ENCODE results near the gene PPP1R14B.

Gene PPP1R14B

DNA sequence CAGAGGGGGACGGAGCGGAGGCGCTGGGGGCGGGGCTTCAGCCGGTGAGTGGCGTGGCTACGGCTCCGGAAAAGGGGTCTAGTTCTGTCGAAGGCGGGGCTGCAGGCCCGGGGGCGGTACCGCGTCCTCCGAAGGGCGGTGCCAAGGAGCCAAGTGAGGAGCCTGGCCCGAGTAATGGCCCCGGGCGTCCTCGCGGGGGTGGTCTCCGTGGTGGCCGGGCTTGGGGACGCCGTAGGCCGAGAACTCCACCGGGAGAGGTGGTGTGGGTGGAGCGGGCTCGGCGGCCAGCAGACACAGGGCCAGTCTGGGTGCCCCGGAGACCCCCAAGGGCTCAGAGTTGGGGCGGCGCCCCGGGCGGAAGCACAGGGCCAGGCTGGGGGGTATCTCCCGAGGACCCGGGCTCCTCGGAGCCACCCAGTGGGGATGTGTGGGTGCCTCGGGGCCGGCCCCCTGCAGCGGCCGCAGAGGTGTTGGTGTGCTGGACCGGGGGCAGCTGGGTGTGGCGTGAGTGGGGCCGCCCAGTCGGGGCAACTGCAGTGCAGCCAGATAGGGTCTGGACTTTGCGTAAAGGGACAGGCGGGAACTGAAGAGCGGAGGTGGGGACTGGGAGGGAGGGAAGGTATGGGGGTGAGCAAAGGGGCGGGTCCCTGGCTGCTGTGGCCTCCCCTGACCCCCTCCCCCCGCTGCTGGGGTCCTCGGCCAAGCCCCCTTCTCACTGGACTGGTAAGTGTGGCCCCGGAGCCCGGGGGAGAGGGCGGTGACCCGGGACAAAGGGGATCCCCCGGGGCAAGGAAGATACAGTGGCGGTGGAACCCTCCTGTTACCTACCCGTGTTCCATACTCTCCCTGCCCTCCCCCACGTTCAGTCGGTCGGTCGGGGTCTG lies 5.0 kb downstream of the PPP1R14B start:
- DNase-seq (ENCODE audit: low spot score in 2 of 2): peak; percentile 77 to 97
- Histone ChIP-seq H3K36me3 (replicated peaks) (peaks cover 45% of the 10 kb centered on the region), H3K4me1 (peaks cover 18% of the 10 kb centered on the region), H3K27me3 (ENCODE audit: low read depth) (no peaks in the 10 kb centered on the region), H3K9me3 (no peaks in the 10 kb centered on the region), H3K4me3 (peak overlapping the region; percentile 97)
- in situ Hi-C loops (cut with MboI; ENCODE audit: low sequenced_read_pairs): no loop called here

DNA sequence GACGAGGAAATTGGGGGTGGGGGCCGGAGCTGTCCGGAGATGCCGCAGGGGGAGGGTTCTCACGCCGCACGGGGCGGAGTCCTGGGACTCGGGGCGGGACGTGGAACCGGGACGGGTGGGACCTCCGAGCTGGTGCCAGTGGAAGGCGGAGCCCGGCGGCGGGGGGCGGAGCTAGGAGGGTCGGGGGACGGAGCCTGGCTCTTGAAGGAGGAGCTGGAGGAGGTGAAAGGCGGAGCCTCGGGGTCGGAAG lies 5.6 kb downstream of the PPP1R14B start:
- Histone ChIP-seq H3K36me3 (replicated peaks) (peaks cover 45% of the 10 kb centered on the region), H3K4me3 (peak overlapping the region; percentile 97), H3K27me3 (ENCODE audit: low read depth) (no peaks in the 10 kb centered on the region), H3K9me3 (no peaks in the 10 kb centered on the region), H3K4me1 (peaks cover 18% of the 10 kb centered on the region)
- in situ Hi-C loops (cut with MboI; ENCODE audit: low sequenced_read_pairs): no loop called here
- DNase-seq (ENCODE audit: low spot score in 2 of 2): peak in 1 of 2 experiments; percentile 100

- H3K9me3 ChIP-seq: no peaks in the 10 kb centered on the region
- H3K36me3 ChIP-seq (replicated peaks): peaks cover 45% of the 10 kb centered on the region
- H3K4me3 ChIP-seq: peak within 1 kb of the TSS; percentile 97
- peaks cover 18% of the 10 kb centered on the region for H3K4me1 ChIP-seq
- no peaks in the 10 kb centered on the region for H3K27me3 ChIP-seq (ENCODE audit: low read depth)
- DNase-seq (ENCODE audit: low spot score in 2 of 2): peak; percentile 92 to 97
- in situ Hi-C loops (cut with MboI; ENCODE audit: low sequenced_read_pairs): no loop called here
Observed at GRCh38 chr11:64240435-64241240, 6.1 kb downstream of the PPP1R14B start, which contains the start of gene FKBP2. FKBP2 (plus strand) TSS chr11:64241095; CDS start chr11:64242388, 1,293 bp downstream.

GRCh38 chr11:64239662-64240434 lies 6.9 kb downstream of the PPP1R14B start:
- H3K36me3 ChIP-seq (replicated peaks): peaks cover 38% of the 10 kb centered on the region
- H3K4me1 ChIP-seq: peaks cover 22% of the 10 kb centered on the region
- H3K9me3 ChIP-seq: no peaks in the 10 kb centered on the region
- in situ Hi-C loops (cut with MboI; ENCODE audit: low sequenced_read_pairs): no loop called here
- H3K27me3 ChIP-seq (ENCODE audit: low read depth): no peaks in the 10 kb centered on the region
- no peak for DNase-seq (ENCODE audit: low spot score in 2 of 2)
- peak overlapping the region; percentile 97 for H3K4me3 ChIP-seq

DNA sequence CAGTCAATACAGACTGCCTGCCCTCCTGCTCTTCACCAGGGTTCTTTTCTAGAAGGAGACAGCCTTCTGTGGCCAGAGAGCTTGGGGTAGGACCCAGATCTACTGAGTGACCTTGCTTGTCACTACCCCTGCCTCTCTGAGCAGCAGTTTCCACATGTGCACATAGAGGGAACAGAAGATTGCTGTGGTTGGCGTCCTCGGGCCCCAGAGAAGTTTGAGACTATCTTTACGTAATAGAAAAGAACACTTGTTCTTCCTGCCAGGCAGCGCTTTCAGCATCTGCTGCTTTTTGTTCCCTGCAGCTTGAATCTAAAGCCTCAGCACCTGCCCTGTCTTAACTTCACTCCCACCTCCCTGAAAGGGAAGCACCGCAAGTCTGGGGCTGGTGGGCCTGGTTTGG lies 7.7 kb downstream of the PPP1R14B start:
- H3K36me3 ChIP-seq (replicated peaks): peaks cover 34% of the 10 kb centered on the region
- peaks cover 23% of the 10 kb centered on the region for H3K4me1 ChIP-seq
- H3K4me3 ChIP-seq: no peak overlapping the region

GRCh38 chr11:64238076-64238475 lies 8.7 kb downstream of the PPP1R14B start:
- Histone ChIP-seq H3K27me3 (ENCODE audit: low read depth) (no peaks in the 10 kb centered on the region), H3K4me3 (no peak overlapping the region), H3K36me3 (replicated peaks) (peaks cover 26% of the 10 kb centered on the region), H3K9me3 (no peaks in the 10 kb centered on the region), H3K4me1 (peaks cover 26% of the 10 kb centered on the region)
- in situ Hi-C loops (cut with MboI; ENCODE audit: low sequenced_read_pairs): no loop called here
- DNase-seq (ENCODE audit: low spot score in 2 of 2): no peak

More for the DNA sequence above, 7.7 kb downstream of the PPP1R14B start:
- Histone ChIP-seq H3K27me3 (ENCODE audit: low read depth) (no peaks in the 10 kb centered on the region), H3K9me3 (no peaks in the 10 kb centered on the region)
- no peak for DNase-seq (ENCODE audit: low spot score in 2 of 2)
- in situ Hi-C loops (cut with MboI; ENCODE audit: low sequenced_read_pairs): no loop called here

DNA sequence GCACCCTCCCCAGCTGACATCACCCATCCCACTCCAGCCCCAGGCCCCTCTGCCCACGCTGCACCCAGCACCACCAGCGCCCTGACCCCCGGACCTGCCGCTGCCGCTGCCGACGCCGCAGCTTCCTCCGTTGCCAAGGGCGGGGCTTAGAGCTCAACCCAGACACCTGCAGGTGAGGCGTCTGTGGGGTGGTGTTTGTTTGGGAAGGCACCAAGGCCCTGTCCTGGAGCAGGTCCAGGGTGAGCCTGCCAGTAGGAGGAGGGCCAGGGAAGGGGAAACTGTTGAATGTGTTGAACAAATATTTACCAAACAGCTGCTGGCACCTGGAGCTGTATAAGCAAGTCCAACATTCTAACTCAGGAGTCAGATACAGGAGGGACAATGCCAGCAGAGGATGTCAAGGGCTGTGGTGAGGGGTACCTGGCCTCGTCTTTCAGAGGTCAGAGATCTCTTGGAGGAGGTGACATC lies 9.2 kb downstream of the PPP1R14B start:
- DNase-seq (ENCODE audit: low spot score in 2 of 2): no peak
- no peaks in the 10 kb centered on the region for H3K27me3 ChIP-seq (ENCODE audit: low read depth)
- H3K4me1 ChIP-seq: peaks cover 23% of the 10 kb centered on the region
- H3K9me3 ChIP-seq: no peaks in the 10 kb centered on the region
- H3K36me3 ChIP-seq (replicated peaks): peaks cover 21% of the 10 kb centered on the region
- H3K4me3 ChIP-seq: no peak overlapping the region
- in situ Hi-C loops (cut with MboI; ENCODE audit: low sequenced_read_pairs): no loop called here

DNA sequence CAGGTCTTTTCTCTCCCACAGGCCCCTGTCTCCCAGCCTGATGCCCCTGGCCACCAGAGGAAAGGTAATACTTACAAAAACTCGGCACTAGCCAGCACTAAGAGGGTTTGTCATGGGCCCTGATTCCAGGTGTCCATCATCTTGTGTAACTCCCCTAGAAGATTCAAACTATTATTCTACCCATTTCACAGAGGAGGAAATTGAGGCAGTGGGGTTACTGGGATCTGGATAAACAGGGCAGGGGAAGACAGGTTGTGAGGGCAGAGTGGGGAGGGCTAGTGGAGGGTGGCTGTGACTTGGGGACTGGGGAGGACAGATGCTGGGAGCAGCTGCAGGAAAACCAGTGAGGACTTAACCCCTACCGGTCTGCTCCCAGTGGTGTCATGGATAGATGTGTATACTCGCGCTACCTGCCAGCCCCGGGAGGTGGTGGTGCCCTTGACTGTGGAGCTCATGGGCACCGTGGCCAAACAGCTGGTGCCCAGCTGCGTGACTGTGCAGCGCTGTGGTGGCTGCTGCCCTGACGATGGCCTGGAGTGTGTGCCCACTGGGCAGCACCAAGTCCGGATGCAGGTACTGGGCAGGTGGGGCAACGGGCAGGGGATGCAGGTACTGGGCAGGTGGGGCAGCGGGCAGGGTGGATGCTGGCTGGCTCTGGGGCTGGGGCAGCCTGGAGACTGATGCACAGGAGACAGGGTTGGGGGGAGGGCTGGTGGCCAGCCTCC lies 11.1 kb downstream of the PPP1R14B start:
- peaks cover 20% of the 10 kb centered on the region for H3K4me1 ChIP-seq
- in situ Hi-C loops (cut with MboI; ENCODE audit: low sequenced_read_pairs): no loop called here
- no peak for DNase-seq (ENCODE audit: low spot score in 2 of 2)
- peaks cover 17% of the 10 kb centered on the region for H3K36me3 ChIP-seq (replicated peaks)
- H3K4me3 ChIP-seq: peak overlapping the region; percentile 48
- H3K9me3 ChIP-seq: no peaks in the 10 kb centered on the region
- no peaks in the 10 kb centered on the region for H3K27me3 ChIP-seq (ENCODE audit: low read depth)

GRCh38 chr11:64234647-64235379 lies 11.9 kb downstream of the PPP1R14B start:
- DNase-seq (ENCODE audit: low spot score in 2 of 2): peak in 1 of 2 experiments; percentile 68
- peaks cover 12% of the 10 kb centered on the region for H3K36me3 ChIP-seq (replicated peaks)
- peak overlapping the region; percentile 48 for H3K4me3 ChIP-seq
- no peaks in the 10 kb centered on the region for H3K9me3 ChIP-seq
- H3K27me3 ChIP-seq (ENCODE audit: low read depth): no peaks in the 10 kb centered on the region
- in situ Hi-C loops (cut with MboI; ENCODE audit: low sequenced_read_pairs): no loop called here
- H3K4me1 ChIP-seq: peaks cover 13% of the 10 kb centered on the region

DNA sequence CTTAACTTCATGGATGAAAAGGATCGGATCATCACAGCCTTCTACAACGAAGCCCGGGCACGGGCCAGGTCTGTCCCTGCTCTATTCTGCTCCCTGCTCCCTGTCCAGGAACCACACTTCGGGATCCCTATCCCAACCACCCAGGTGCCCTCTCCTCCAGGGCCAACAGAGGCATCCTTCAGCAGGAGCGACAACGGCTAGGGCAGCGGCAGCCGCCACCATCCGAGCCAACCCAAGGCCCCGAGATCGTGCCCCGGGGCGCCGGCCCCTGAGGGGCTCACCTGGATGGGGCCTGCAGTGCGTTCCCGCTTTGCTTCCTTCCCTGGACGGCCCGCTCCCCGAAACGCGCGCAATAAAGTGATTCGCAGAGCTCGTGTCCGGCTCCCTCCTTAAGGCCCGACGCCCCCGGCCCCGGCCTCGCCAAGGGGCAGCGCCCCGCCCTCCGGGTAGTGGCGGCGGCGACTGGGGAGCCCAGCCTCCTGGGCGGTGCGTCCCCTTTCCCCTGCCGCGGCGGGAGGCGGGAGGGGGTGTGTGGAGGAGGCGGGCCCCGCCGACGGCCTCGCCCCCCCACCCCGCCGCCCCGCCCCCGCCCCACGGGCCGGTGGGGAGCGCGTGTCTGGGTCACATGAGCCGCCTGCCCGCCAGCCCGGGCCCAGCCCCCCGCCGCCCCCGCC lies 12.7 kb downstream of the PPP1R14B start, which contains the start of gene VEGFB:
Gene VEGFB, plus strand, starts transcription at position 672 of the 674 bp plus-strand sequence. CDS start 250 bp downstream, outside the sequence.
- Histone ChIP-seq H3K36me3 (replicated peaks) (peaks cover 12% of the 10 kb centered on the region), H3K4me3 (peak within 1 kb of the TSS; percentile 48), H3K4me1 (peaks cover 14% of the 10 kb centered on the region), H3K9me3 (no peaks in the 10 kb centered on the region), H3K27me3 (ENCODE audit: low read depth) (no peaks in the 10 kb centered on the region)
- DNase-seq (ENCODE audit: low spot score in 2 of 2): peak; percentile 43 to 75
- in situ Hi-C loops (cut with MboI; ENCODE audit: low sequenced_read_pairs): no loop called here

- Histone ChIP-seq H3K36me3 (replicated peaks) (peaks cover 8% of the 10 kb centered on the region), H3K27me3 (ENCODE audit: low read depth) (no peaks in the 10 kb centered on the region), H3K4me1 (peaks cover 14% of the 10 kb centered on the region), H3K9me3 (no peaks in the 10 kb centered on the region), H3K4me3 (no peak overlapping the region)
- in situ Hi-C loops (cut with MboI; ENCODE audit: low sequenced_read_pairs): no loop called here
- no peak for DNase-seq (ENCODE audit: low spot score in 2 of 2)
Observed at GRCh38 chr11:64232967-64233315, 13.8 kb downstream of the PPP1R14B start.

All from HAP-1 (cell line).